Ammon's horn (tissue), 1 donor: ENCODE measurements around the gene HBD.

ENCODE experiments used
- DNase-seq: peaks from one replicate; pipeline ENCODE4 v3.0.0-alpha.2; 2016; ENCODE audit warnings: low spot score

The HBD gene

GRCh38 chr11:5232176-5232575 lies 2.1 kb downstream of the HBD start:
- no peak for DNase-seq

GRCh38 chr11:5231111-5231510 lies 3.2 kb downstream of the HBD start:
- no peak for DNase-seq

- DNase-seq: no peak
Measured at GRCh38 chr11:5230266-5230665, 4.0 kb downstream of the HBD start.

- no peak for DNase-seq
Measured at GRCh38 chr11:5229796-5230195, 4.5 kb downstream of the HBD start.

- no peak for DNase-seq
Measured at GRCh38 chr11:5229356-5229755, 4.9 kb downstream of the HBD start.

- DNase-seq: no peak
Measured at GRCh38 chr11:5228124-5228523, 6.2 kb downstream of the HBD start.

GRCh38 chr11:5227681-5228080 lies 6.6 kb downstream of the HBD start:
- DNase-seq: no peak

- no peak for DNase-seq
Measured at GRCh38 chr11:5226732-5227310, 7.5 kb downstream of the HBD start, which contains the start of gene HBB. TSS of gene HBB (minus strand) at chr11:5227071. CDS start at chr11:5227021, 50 bp downstream.

GRCh38 chr11:5225480-5225871 lies 8.8 kb downstream of the HBD start:
- no peak for DNase-seq

GRCh38 chr11:5224538-5225479 lies 9.5 kb downstream of the HBD start:
- DNase-seq: no peak

GRCh38 chr11:5223686-5224085 lies 10.6 kb downstream of the HBD start:
- no peak for DNase-seq

GRCh38 chr11:5223146-5223545 lies 11.1 kb downstream of the HBD start:
- DNase-seq: no peak

- no peak for DNase-seq
Measured at GRCh38 chr11:5210376-5210885, 23.9 kb downstream of the HBD start.

GRCh38 chr11:5204787-5205186 lies 29.5 kb downstream of the HBD start:
- peak; percentile 14 for DNase-seq

- DNase-seq: no peak
Measured at GRCh38 chr11:5203366-5203765, 30.9 kb downstream of the HBD start.

- DNase-seq: no peak
Measured at GRCh38 chr11:5200582-5200981, 33.7 kb downstream of the HBD start, which contains the start of gene OR51V1. TSS of gene OR51V1 (minus strand) at chr11:5200682. CDS start at chr11:5200682, 0 bp downstream.

GRCh38 chr11:5198285-5198684 lies 36.0 kb downstream of the HBD start:
- DNase-seq: no peak

GRCh38 chr11:5197536-5197935 lies 36.7 kb downstream of the HBD start:
- DNase-seq: peak; percentile 7

- no peak for DNase-seq
Measured at GRCh38 chr11:5196731-5197130, 37.6 kb downstream of the HBD start.

GRCh38 chr11:5196067-5196466 lies 38.2 kb downstream of the HBD start:
- no peak for DNase-seq

GRCh38 chr11:5192738-5193137 lies 41.5 kb downstream of the HBD start:
- DNase-seq: no peak

GRCh38 chr11:5188201-5188600 lies 46.1 kb downstream of the HBD start:
- DNase-seq: no peak
